ENCODE data around the gene SHISA4.
"Not testable (repeated sequence)": the region's sequence is repeated elsewhere in the genome, so short reads cannot be mapped to it uniquely, and the experiment has no call there.

Gene SHISA4

GRCh38 chr1:201888282-201889089, at the start of gene SHISA4:
Gene SHISA4, plus strand, starts transcription at chr1:201888898. Its CDS starts 97 bp downstream, at chr1:201888995.
- DNase-seq (ENCODE audit: low read depth): no peak

- DNase-seq (ENCODE audit: low read depth): not testable (repeated sequence)
Measured at GRCh38 chr1:201839089-201839488, 49.6 kb upstream of the SHISA4 start.

DNA sequence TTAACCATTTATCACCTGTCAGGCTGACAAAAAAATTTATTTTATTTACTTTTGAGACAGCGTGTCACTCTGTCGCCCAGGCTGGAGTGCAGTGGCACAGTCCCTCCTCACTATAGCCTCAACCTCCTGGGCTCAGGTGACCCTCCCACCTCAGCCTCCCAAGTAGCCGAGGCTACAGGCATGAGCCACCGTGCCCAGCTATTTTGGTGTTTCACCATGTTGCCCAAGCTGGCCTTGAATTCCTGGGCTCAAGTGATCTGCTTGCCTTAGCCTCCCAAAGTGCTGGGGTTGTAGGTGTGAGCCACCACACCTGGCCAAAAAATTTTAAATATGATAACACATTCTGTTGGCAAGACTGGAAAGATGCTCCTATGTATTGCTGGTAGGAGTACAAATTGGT, 48.6 kb upstream of the SHISA4 start:
- DNase-seq (ENCODE audit: low read depth): no peak

GRCh38 chr1:201840490-201840889, 48.2 kb upstream of the SHISA4 start:
- no peak for DNase-seq (ENCODE audit: low read depth)

- no peak for DNase-seq (ENCODE audit: low read depth)
Measured at GRCh38 chr1:201841265-201841912, 47.3 kb upstream of the SHISA4 start.

GRCh38 chr1:201842472-201843027, 46.1 kb upstream of the SHISA4 start:
- DNase-seq (ENCODE audit: low read depth): no peak

- no peak for DNase-seq (ENCODE audit: low read depth)
Measured at GRCh38 chr1:201845331-201846083, 43.2 kb upstream of the SHISA4 start.

DNA sequence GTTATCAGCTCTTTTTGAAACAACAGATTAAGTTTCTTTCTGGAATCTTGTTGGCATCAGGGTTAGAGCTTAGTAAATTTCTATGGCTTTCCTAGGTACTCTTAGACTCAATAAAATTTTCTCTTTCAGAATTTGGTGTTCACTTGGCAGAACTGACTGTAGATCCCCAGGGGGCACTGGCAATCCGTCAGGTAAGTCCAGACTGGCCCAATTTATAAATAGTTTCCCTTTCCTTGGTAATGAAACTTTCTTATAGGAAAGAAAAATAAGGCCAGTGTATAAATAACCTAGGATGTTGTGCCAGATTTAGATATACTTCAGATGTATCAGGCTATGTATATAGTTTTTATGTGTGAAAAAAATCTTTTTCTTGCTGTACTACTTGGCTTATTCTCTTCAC, 41.5 kb upstream of the SHISA4 start:
- DNase-seq (ENCODE audit: low read depth): no peak

DNA sequence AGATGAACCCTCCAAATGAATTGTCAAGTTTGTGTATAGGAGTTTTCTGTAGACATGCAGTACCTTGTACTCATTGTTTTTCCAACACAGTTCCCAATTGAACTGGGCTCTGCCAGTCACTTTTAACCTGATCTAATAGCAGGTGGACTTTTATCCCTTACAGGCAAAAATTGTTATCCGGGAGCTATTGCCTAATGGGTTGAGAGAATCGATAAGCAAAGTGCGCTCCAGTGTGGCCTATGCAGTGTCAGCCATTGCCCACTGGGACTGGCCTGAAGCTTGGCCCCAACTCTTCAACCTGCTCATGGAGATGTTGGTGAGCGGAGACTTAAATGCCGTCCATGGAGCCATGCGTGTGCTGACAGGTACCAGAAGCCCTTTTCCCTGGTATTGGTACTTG, 40.5 kb upstream of the SHISA4 start:
- no peak for DNase-seq (ENCODE audit: low read depth)

DNA sequence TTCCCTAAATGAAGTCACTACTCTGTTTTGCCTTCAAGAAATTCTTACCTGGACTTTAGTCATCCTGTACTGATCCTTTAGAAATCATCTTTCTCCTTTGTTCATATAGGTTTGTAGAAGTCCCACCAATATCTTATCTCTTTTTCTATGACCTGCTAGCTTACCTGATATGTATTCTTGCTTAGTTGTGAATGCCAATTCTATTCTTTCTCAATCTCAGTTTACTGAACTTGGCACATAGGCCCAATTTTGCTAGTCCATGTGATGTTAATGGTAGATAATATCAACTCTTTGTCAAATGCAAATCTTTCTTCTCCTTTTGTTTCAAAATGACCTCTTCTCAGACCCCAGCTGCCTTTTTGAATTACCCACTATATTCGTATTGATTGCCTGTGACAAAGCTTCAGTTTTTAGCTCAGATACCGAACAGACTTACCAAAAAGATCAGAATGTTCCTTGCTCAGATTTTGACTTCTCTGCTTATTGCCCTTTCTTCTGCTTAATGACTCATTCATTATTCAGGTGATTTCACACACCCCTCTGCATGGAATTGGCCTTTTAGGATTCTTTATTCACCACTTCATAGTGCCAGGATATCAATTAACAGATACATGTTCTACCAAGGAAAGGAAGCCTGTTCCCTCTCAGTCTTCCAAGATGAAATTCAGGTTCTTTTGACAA, 39.2 kb upstream of the SHISA4 start:
- DNase-seq (ENCODE audit: low read depth): no peak

DNA sequence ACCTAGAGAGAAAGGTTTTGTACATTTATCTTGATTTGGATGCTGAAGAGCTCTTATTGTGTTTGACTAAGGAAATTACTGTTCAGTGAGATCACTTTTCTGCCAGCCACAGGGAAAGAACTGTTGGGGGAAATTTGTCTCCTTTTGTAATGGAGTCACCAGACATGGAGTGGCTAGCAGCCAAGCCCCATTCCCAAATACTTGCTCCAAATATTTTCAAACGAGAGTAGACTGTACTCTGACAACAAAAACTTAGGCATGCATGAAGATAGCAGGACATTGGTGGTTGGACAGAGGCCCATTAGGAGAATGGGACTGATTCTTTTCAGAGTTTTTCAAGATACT, 38.7 kb upstream of the SHISA4 start:
- no peak for DNase-seq (ENCODE audit: low read depth)

- no peak for DNase-seq (ENCODE audit: low read depth)
Measured at GRCh38 chr1:201851949-201852348, 36.7 kb upstream of the SHISA4 start.

GRCh38 chr1:201856722-201857121, 32.0 kb upstream of the SHISA4 start:
- not testable (repeated sequence) for DNase-seq (ENCODE audit: low read depth)

- no peak for DNase-seq (ENCODE audit: low read depth)
Measured at GRCh38 chr1:201859424-201859823, 29.3 kb upstream of the SHISA4 start.

GRCh38 chr1:201861448-201861847, 27.2 kb upstream of the SHISA4 start:
- no peak for DNase-seq (ENCODE audit: low read depth)

DNA sequence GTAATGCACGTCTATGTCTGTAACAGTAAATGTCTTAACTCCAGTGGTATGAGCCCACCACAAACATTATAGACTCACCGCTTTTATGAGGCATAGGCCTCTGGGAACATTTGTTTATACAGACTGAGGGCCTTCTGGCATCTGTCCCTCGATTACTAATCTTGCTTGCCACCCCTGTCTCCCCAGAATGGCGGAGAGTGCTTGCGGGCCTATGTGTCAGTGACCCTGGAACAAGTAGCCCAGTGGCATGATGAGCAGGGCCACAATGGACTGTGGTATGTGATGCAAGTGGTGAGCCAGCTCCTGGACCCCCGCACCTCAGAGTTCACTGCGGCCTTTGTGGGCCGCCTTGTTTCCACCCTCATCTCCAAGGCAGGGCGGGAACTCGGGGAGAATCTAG, 18.3 kb upstream of the SHISA4 start:
- DNase-seq (ENCODE audit: low read depth): no peak

- no peak for DNase-seq (ENCODE audit: low read depth)
Measured at GRCh38 chr1:201874672-201875071, 14.0 kb upstream of the SHISA4 start.

DNA sequence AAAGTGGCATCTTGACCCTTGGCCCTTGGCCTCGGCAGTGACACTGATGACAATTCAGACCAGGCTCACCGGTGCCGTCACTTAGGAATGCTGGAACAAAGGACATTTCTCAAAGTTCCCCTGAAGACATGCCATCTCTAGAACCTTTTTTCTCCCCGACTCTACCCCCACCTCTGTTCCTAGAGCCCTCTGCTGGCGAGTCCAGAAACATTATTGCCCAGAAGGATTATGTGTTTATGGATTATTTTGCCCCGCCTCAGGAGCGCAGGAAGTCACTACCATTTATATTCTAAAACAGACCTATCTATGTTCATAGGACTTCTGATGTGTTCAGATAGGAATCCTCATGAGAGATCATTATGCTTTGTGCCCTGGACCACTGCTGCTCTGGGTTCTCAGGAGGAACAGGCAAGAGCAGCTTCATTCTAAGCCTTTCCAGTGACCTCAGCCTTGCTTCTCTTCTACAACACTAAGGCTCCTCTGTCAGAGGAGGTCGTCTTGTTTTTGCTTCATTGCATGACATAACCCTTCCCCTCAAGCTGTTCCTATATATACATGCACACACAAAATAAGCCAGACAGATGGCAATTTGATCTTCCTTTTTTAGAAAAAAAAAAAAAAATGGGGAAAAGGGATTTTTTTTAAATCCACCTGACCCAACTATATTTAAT, 12.4 kb upstream of the SHISA4 start:
- no peak for DNase-seq (ENCODE audit: low read depth)

DNA sequence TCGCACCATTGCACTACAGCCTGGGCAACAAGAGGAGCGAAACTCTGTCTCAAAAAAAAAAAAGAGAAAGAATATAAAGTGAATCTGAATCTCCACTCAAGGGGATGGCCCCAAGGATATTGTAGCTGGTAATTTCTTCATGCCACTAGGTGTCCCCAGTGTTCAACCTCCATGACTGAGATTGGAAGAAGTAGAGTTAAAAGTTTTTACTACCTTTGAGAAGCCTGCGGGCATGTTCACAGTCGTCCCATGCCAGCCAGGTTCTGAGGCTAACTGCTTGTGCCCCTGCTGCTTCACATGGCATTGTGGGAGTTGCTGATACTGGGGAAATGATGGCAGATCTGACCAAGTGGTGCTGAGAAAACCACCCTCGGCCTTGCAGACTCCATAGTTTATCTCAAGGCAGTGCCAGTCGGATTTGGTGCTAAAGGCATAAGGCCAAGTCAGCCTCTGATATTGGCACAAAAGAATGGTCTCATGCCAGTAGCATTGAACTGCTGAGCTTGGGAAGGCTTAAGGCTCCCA, 10.8 kb upstream of the SHISA4 start:
- no peak for DNase-seq (ENCODE audit: low read depth)

DNA sequence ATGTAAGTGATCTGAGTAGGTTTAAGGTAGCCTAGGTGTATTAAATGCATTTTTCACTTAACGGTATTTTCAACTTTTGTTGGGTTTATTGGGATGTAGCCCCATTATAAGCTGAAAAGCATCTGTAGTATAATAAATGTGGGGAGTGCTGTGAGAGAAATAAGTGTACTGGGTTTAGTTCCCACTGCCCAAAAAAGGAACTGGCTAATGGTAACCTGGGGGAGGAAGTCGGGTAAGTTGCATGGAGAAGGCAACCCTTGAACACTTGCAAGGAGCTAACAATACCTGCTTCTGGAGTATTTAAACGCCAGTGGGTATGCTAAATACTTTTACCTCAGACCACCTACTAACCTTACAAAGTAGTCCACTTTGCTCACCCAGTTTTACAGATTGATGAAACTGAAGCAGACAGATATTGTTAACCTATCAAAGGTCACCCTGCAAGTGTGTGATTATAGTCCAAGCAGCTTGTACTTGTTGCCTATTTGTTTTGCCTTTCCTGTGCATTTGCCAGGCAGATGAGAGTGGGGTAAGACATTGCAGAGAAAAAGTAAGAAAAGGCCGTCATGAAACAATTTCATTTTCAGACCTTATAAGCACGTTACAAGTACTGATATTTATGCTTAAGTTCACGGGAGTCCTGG, 7.6 kb upstream of the SHISA4 start:
- DNase-seq (ENCODE audit: low read depth): no peak

- no peak for DNase-seq (ENCODE audit: low read depth)
Measured at GRCh38 chr1:201881617-201882016, 7.1 kb upstream of the SHISA4 start.

All from stimulated activated CD8-positive, alpha-beta memory T cell treated with anti-CD3 and anti-CD28 coated beads, Interleukin-12 subunit alpha, Interleukin-12 subunit beta, amount 100 ng/mL, for 1 hour (primary cell).